Mesothelial cell of epicardium (in vitro differentiated cells): ENCODE results near the gene SLC22A23. TPM values are rescaled to one million over a fixed set of nuclear protein-coding genes. Genes with fewer than 3 reads are reported as not detected.

Experiments used
- DNase-seq, 2 experiments: peaks; one replicate each; pipeline ENCODE4 v3.0.0; 2021; ENCODE audit warnings: low spot score in 2 of 2; ENCODE audit not compliant: unreplicated experiment in 2 of 2
- H3K27ac Mint-ChIP-seq: 2 replicates; pipeline ENCODE4 v1.8.0; 2021; ENCODE audit warnings: mixed read lengths
- H3K27me3 Mint-ChIP-seq: 2 replicates; pipeline ENCODE4 v1.8.0; 2021; ENCODE audit warnings: low read depth, mixed read lengths
- H3K36me3 Mint-ChIP-seq: 2 replicates; pipeline ENCODE4 v1.8.0; 2021; ENCODE audit warnings: mixed read lengths
- H3K4me1 Mint-ChIP-seq: 2 replicates; pipeline ENCODE4 v1.8.0; 2021; ENCODE audit warnings: mixed read lengths
- H3K4me3 Mint-ChIP-seq: 2 replicates; pipeline ENCODE4 v1.8.0; 2021; ENCODE audit warnings: mild to moderate bottlenecking, moderate library complexity, mixed read lengths
- H3K9me3 Mint-ChIP-seq: 2 replicates; pipeline ENCODE4 v1.8.0; 2021; ENCODE audit warnings: mixed read lengths
- CTCF ChIP-seq: fragments of 200-600 bp; sonication (generic); IDR thresholded peaks from one replicate; pipeline ENCODE4 v1.5.0; 2021; ENCODE audit warnings: antibody characterized with exemption; ENCODE audit not compliant: unreplicated experiment
- total RNA-seq: library from RNA; stranded (reverse); gene quantifications from 3 replicates; pipeline ENCODE4 v1.2.1, GENCODE V29; 2021

SLC22A23 gene
- total RNA-seq, 1 donor from 2014 or later, result 25.0 TPM

- Mint-ChIP-seq H3K4me3 (no peak overlapping the region), H3K27ac (no peak overlapping the region), H3K4me1 (no peaks in the 10 kb centered on the region), H3K27me3 (no peaks in the 10 kb centered on the region), H3K36me3 (peaks cover 2% of the 10 kb centered on the region), H3K9me3 (no peaks in the 10 kb centered on the region)
- TF ChIP-seq CTCF, result no peak
- DNase-seq, result no peak
These were observed 141.0 kb downstream of the SLC22A23 start for GRCh38 chr6:3315841-3316240.

GRCh38 chr6:3314621-3315467 is 142.0 kb downstream of the SLC22A23 start:
- no peak for DNase-seq
- H3K27me3 Mint-ChIP-seq, result no peaks in the 10 kb centered on the region
- TF ChIP-seq CTCF, result no peak
- H3K27ac Mint-ChIP-seq, result no peak overlapping the region
- peaks cover 2% of the 10 kb centered on the region for H3K36me3 Mint-ChIP-seq
- no peaks in the 10 kb centered on the region for H3K9me3 Mint-ChIP-seq
- H3K4me3 Mint-ChIP-seq, result no peak overlapping the region
- H3K4me1 Mint-ChIP-seq, result no peaks in the 10 kb centered on the region

- H3K4me1 Mint-ChIP-seq, result no peaks in the 10 kb centered on the region
- no peak overlapping the region for H3K27ac Mint-ChIP-seq
- DNase-seq, result no peak
- H3K36me3 Mint-ChIP-seq, result peaks cover 2% of the 10 kb centered on the region
- no peak for TF ChIP-seq CTCF
- H3K4me3 Mint-ChIP-seq, result no peak overlapping the region
- H3K9me3 Mint-ChIP-seq, result no peaks in the 10 kb centered on the region
- H3K27me3 Mint-ChIP-seq, result no peaks in the 10 kb centered on the region
These were observed 142.7 kb downstream of the SLC22A23 start for GRCh38 chr6:3314176-3314575.

- H3K36me3 Mint-ChIP-seq, result peaks cover 2% of the 10 kb centered on the region
- H3K4me3 Mint-ChIP-seq, result no peak overlapping the region
- no peak for TF ChIP-seq CTCF
- H3K27ac Mint-ChIP-seq, result no peak overlapping the region
- no peaks in the 10 kb centered on the region for H3K4me1 Mint-ChIP-seq
- H3K27me3 Mint-ChIP-seq, result no peaks in the 10 kb centered on the region
- no peaks in the 10 kb centered on the region for H3K9me3 Mint-ChIP-seq
- DNase-seq, result no peak
These were observed 144.1 kb downstream of the SLC22A23 start for GRCh38 chr6:3312604-3313231.

- no peaks in the 10 kb centered on the region for H3K4me1 Mint-ChIP-seq
- H3K27me3 Mint-ChIP-seq, result no peaks in the 10 kb centered on the region
- H3K27ac Mint-ChIP-seq, result no peak overlapping the region
- no peaks in the 10 kb centered on the region for H3K36me3 Mint-ChIP-seq
- H3K4me3 Mint-ChIP-seq, result no peak overlapping the region
- no peak for DNase-seq
- TF ChIP-seq CTCF, result no peak
- no peaks in the 10 kb centered on the region for H3K9me3 Mint-ChIP-seq
These were observed 145.0 kb downstream of the SLC22A23 start for GRCh38 chr6:3311826-3312225.
